HepG2 (cell line): ENCODE data around the gene NEDD4. TPM values are rescaled to one million over a fixed set of nuclear protein-coding genes. Genes with fewer than 3 reads are reported as not detected.

Source experiments
- ATAC-seq: fragments of 200-7000 bp; cut with Tn5 transposase; 3 replicates; pipeline ENCODE4 v1.9.1; 2020; ENCODE audit warnings: mild to moderate bottlenecking, moderate library complexity
- BruUV-seq: library from RNA; stranded (reverse); fragments of 400-500 nt; replicated peaks from 2 replicates; lab custom pipeline; 2021; lab: Mats Ljungman, UMichigan
- CTCF ChIA-PET: fragments of 300-600 bp; formaldehyde crosslinking; extraction: SDS; loops from one replicate; lab custom pipeline; 2021; ENCODE audit warnings: low total read pairs, inconsistent platforms, low intra/inter-chr PET ratio; lab: Yijun Ruan, JAX
- POLR2A ChIA-PET: fragments of 350-600 bp; sonication (Branson Sonifier 250); formaldehyde crosslinking; loops from one replicate; lab custom pipeline; 2020; ENCODE audit warnings: antibody characterized with exemption, inconsistent platforms; lab: Yijun Ruan, JAX
- DNase-seq: peaks from one replicate; pipeline ENCODE4 v3.0.0-alpha.2; 2015; ENCODE audit warnings: low spot score
- FAIRE-seq: peaks from 3 replicates; lab custom pipeline; 2011; peaks lifted over from hg19 to GRCh38; lab: Jason Lieb, UNC
- H2AFZ ChIP-seq: one replicate; pipeline ENCODE4 v1.6.1; 2011; ENCODE audit warnings: low read length, inconsistent platforms
- H3K27ac ChIP-seq: fragments of 300-600 bp; 3 replicates; pipeline ENCODE4 v1.8.0; 2011; ENCODE audit warnings: mixed run types, mild to moderate bottlenecking, mixed read lengths, low read length, inconsistent platforms; ENCODE audit not compliant: insufficient read depth; ENCODE audit errors: extremely low read length
- H3K27me3 ChIP-seq, 2 experiments: fragments of 200-600 bp in 1 of 2; 2 replicates in 1 of 2; 3 replicates in 1 of 2; pipeline versions ENCODE4 v1.6.0 to v1.8.0; 2011; ENCODE audit warnings: low read length in 2 of 2, mild to moderate bottlenecking in 2 of 2, moderate library complexity in 2 of 2, inconsistent platforms in 1 of 2; ENCODE audit not compliant: insufficient read depth in 2 of 2, control insufficient read depth in 1 of 2
- H3K36me3 ChIP-seq, 2 experiments: fragments of 200-600 bp in 1 of 2; replicated peaks in 1 of 2; 2 replicates in 1 of 2; 3 replicates in 1 of 2; pipeline versions ENCODE4 v1.5.1 to v1.8.0; 2011; ENCODE audit warnings: low read length in 2 of 2, inconsistent platforms in 1 of 2; ENCODE audit not compliant: insufficient read depth in 2 of 2, control insufficient read depth in 1 of 2
- H3K4me1 ChIP-seq: 2 replicates; pipeline ENCODE4 v1.5.1; 2012; ENCODE audit warnings: low read length, inconsistent platforms; ENCODE audit not compliant: insufficient read depth
- H3K4me2 ChIP-seq: 2 replicates; pipeline ENCODE4 v1.6.0; 2011; ENCODE audit warnings: low read depth, low read length, inconsistent platforms
- H3K4me3 ChIP-seq, 3 experiments: fragments of 200-600 bp in 1 of 3; sonication (generic), shearing (Covaris generic) in 1 of 3; replicated peaks in 1 of 3; 2 replicates each; pipeline ENCODE4 v1.5.1; 2011 to 2016; ENCODE audit warnings: low read length in 3 of 3, inconsistent platforms in 2 of 3, low read depth in 2 of 3, mild to moderate bottlenecking in 2 of 3, control low read depth in 1 of 3, mixed read lengths in 1 of 3; ENCODE audit not compliant: insufficient read depth in 1 of 3
- H3K79me2 ChIP-seq: one replicate; pipeline ENCODE4 v1.6.1; 2011; ENCODE audit warnings: low read length, inconsistent platforms; ENCODE audit not compliant: insufficient read depth
- H3K9ac ChIP-seq: 2 replicates; pipeline ENCODE4 v1.6.0; 2011; ENCODE audit warnings: mild to moderate bottlenecking, low read depth, low read length, inconsistent platforms; ENCODE audit not compliant: insufficient read depth
- H3K9me3 ChIP-seq: 2 replicates; pipeline ENCODE4 v1.5.1; 2012; ENCODE audit warnings: mild to moderate bottlenecking, low read length
- H4K20me1 ChIP-seq: 2 replicates; pipeline ENCODE4 v1.6.0; 2011; ENCODE audit warnings: inconsistent platforms, mild to moderate bottlenecking, low read length, moderate library complexity; ENCODE audit not compliant: insufficient read depth
- ARHGAP35 ChIP-seq: sonication (generic); formaldehyde crosslinking; IDR thresholded peaks from 2 replicates; pipeline ENCODE4 v1.9.0; 2022; ENCODE audit warnings: mild to moderate bottlenecking, inconsistent platforms, moderate library complexity, missing genetic modification reagents, borderline replicate concordance
- DNMT3B ChIP-seq: conservative IDR thresholded peaks from 2 replicates; pipeline ENCODE4 v1.6.1; 2016; ENCODE audit warnings: missing biosample characterization, control low read depth
- FOXJ3 ChIP-seq: sonication (generic); formaldehyde crosslinking; IDR thresholded peaks from 2 replicates; pipeline ENCODE4 v1.4.0; 2020; ENCODE audit warnings: missing genetic modification reagents, mild to moderate bottlenecking, borderline replicate concordance
- FOXK1 ChIP-seq: sonication (generic); formaldehyde crosslinking; IDR thresholded peaks from 2 replicates; pipeline ENCODE4 v1.4.0; 2020; ENCODE audit warnings: low read depth, missing genetic modification reagents, borderline replicate concordance
- HNRNPUL1 ChIP-seq: fragments of 200-400 bp; formaldehyde crosslinking; IDR thresholded peaks from 2 replicates; pipeline ENCODE4 v1.6.1; 2017; ENCODE audit warnings: low read depth, mild to moderate bottlenecking, low read length, moderate library complexity
- ZFP36 ChIP-seq: fragments of 150-350 bp; IDR thresholded peaks from 2 replicates; pipeline ENCODE4 v1.6.1; 2018; ENCODE audit warnings: borderline replicate concordance, low read length, low read depth; ENCODE audit not compliant: partially characterized antibody
- ZNF260 ChIP-seq: sonication (generic); formaldehyde crosslinking; IDR thresholded peaks from 2 replicates; pipeline ENCODE4 v1.4.0; 2020; ENCODE audit warnings: missing genetic modification reagents, low read depth, mild to moderate bottlenecking, borderline replicate concordance
- ZNF724P ChIP-seq: sonication (generic); formaldehyde crosslinking; IDR thresholded peaks from 2 replicates; pipeline ENCODE4 v1.8.0; 2022; ENCODE audit warnings: missing genetic modification reagents, borderline replicate concordance
- in situ Hi-C: cut with HindIII; loops from 2 replicates; pipeline ENCODE4 v1.10.0; 2017; ENCODE audit warnings: low pct_unique_long_range_greater_than_20kb; ENCODE audit not compliant: extremely low pct_ligation_motif_present
- intact Hi-C: fragments of 100-400 bp; cut with micrococcal nuclease; formaldehyde crosslinking; loops from one replicate; pipeline ENCODE4 v1.10.0; 2022; ENCODE audit not compliant: unreplicated experiment
- polyA plus RNA-seq, 8 experiments: library from polyadenylated mRNA; depleted of rRNA in 3 of 8; stranded (reverse) in 7 of 8; unstranded in 1 of 8; fragments of >200 nt; fragmentation: Illumina TruSeq in 4 of 8; extraction: Trizol in 4 of 8; gene quantifications; 2 replicates each; pipeline versions ENCODE4 v1.2.1 to v1.2.3, GENCODE V29; 2011 to 2016; ENCODE audit warnings: low read depth in 4 of 8, missing spikeins in 1 of 8, mixed read lengths in 1 of 8; ENCODE audit not compliant: insufficient read depth in 1 of 8
- total RNA-seq, 5 experiments: library from RNA; depleted of rRNA; stranded (reverse); fragments of >200 nt; fragmentation: Illumina TruSeq; extraction: Trizol; gene quantifications; 2 replicates each; pipeline ENCODE4 v1.2.3, GENCODE V29; 2016; ENCODE audit warnings: low read depth in 1 of 5
- TF ChIP-seq, protein P1 (sequence below): IDR thresholded peaks from 2 replicates; pipeline ENCODE4 v1.6.1; 2016; ENCODE audit warnings: missing genetic modification reagents, missing compliant biosample characterization
- TF ChIP-seq, protein P2 (sequence below): IDR thresholded peaks from 2 replicates; pipeline ENCODE4 v1.6.1; 2016; ENCODE audit warnings: low read depth
- TF ChIP-seq, protein P3 (sequence below), 2 experiments: sonication (generic) in 1 of 2; formaldehyde crosslinking in 1 of 2; IDR thresholded peaks; 2 replicates each; pipeline versions ENCODE4 v1.4.0 to v1.6.1; 2016 to 2020; ENCODE audit warnings: borderline replicate concordance in 1 of 2, low read depth in 1 of 2, mild to moderate bottlenecking in 1 of 2, missing genetic modification reagents in 1 of 2
- TF ChIP-seq, protein P4 (sequence below): sonication (generic); formaldehyde crosslinking; IDR thresholded peaks from 2 replicates; pipeline ENCODE4 v1.5.0; 2020; ENCODE audit warnings: mild to moderate bottlenecking, missing genetic modification reagents

Gene NEDD4
- total and polyA plus RNA-seq, 2 of the 13 experiments (the other 11 are each of a cell fraction or from before 2014, with no cell fraction given) = 10.4 to 13.0 TPM

DNA sequence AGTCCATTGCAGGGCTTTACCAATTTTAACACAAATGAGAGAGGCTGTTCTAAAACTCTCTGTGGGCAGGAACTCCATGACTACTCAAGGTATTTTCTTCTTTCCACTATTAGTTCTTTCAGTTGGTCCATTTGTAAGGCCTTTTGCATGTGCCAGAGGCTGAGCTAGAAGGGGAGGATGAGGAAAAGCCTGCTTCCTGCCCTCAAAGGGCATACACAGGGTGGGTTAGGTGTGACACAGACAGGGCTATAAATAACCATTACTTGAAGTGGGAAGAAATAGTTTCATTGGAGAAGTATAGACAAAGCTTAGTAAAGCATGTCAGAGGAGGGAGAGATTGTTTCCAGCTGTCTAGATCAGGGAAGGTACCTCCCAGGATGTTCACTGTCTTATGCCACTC lies 198.4 kb downstream of the NEDD4 start:
- intact Hi-C loops = loop anchor here (5.0 kb wide), 1 partner anchor 268 kb away; no protein-coding TSS in a partner anchor
- Histone ChIP-seq H3K79me2 (no peaks in the 10 kb centered on the region), H4K20me1 (no peaks in the 10 kb centered on the region), H3K27me3 (0 out of 5 replicates have a peak, but pooled peaks cover 0 to 3% of the 10 kb centered on the region in 2 experiments), H2AFZ (no peak overlapping the region), H3K9ac (no peak overlapping the region), H3K4me2 (no peak overlapping the region), H3K4me3 (no peak overlapping the region), H3K9me3 (no peaks in the 10 kb centered on the region), H3K27ac (no peak overlapping the region), H3K36me3 (no peaks in the 10 kb centered on the region), H3K4me1 (peaks cover 16% of the 10 kb centered on the region)
- BruUV-seq = no TSS peak
- TF ChIP-seq ZNF260 (CRISPR knock-in tag) = no peak
- no peak for TF ChIP-seq FOXK1 (CRISPR knock-in tag)
- TF ChIP-seq, protein P1, sequence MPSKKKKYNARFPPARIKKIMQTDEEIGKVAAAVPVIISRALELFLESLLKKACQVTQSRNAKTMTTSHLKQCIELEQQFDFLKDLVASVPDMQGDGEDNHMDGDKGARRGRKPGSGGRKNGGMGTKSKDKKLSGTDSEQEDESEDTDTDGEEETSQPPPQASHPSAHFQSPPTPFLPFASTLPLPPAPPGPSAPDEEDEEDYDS (CRISPR knock-in tag) = no peak
- no peak for TF ChIP-seq HNRNPUL1
- no peak for TF ChIP-seq ARHGAP35 (CRISPR knock-in tag)
- TF ChIP-seq ZFP36 = no peak
- TF ChIP-seq, protein P2, sequence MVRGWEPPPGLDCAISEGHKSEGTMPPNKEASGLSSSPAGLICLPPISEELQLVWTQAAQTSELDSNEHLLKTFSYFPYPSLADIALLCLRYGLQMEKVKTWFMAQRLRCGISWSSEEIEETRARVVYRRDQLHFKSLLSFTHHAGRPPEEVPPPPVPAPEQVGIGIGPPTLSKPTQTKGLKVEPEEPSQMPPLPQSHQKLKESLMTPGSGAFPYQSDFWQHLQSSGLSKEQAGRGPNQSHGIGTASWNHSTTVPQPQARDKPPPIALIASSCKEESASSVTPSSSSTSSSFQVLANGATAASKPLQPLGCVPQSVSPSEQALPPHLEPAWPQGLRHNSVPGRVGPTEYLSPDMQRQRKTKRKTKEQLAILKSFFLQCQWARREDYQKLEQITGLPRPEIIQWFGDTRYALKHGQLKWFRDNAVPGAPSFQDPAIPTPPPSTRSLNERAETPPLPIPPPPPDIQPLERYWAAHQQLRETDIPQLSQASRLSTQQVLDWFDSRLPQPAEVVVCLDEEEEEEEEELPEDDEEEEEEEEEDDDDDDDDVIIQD (CRISPR knock-in tag) = no peak
- TF ChIP-seq, protein P3, sequence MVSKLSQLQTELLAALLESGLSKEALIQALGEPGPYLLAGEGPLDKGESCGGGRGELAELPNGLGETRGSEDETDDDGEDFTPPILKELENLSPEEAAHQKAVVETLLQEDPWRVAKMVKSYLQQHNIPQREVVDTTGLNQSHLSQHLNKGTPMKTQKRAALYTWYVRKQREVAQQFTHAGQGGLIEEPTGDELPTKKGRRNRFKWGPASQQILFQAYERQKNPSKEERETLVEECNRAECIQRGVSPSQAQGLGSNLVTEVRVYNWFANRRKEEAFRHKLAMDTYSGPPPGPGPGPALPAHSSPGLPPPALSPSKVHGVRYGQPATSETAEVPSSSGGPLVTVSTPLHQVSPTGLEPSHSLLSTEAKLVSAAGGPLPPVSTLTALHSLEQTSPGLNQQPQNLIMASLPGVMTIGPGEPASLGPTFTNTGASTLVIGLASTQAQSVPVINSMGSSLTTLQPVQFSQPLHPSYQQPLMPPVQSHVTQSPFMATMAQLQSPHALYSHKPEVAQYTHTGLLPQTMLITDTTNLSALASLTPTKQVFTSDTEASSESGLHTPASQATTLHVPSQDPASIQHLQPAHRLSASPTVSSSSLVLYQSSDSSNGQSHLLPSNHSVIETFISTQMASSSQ (IDR thresholded peaks at IDR 0.05; ENCODE audit: low read depth) = no peak
- TF ChIP-seq, protein P3 (CRISPR knock-in tag; IDR thresholded peaks at IDR 0.05; ENCODE audit: borderline replicate concordance) = no peak
- TF ChIP-seq, protein P4, sequence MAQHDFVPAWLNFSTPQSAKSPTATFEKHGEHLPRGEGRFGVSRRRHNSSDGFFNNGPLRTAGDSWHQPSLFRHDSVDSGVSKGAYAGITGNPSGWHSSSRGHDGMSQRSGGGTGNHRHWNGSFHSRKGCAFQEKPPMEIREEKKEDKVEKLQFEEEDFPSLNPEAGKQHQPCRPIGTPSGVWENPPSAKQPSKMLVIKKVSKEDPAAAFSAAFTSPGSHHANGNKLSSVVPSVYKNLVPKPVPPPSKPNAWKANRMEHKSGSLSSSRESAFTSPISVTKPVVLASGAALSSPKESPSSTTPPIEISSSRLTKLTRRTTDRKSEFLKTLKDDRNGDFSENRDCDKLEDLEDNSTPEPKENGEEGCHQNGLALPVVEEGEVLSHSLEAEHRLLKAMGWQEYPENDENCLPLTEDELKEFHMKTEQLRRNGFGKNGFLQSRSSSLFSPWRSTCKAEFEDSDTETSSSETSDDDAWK (CRISPR knock-in tag) = no peak
- no peak for TF ChIP-seq ZNF724P (CRISPR knock-in tag)
- TF ChIP-seq FOXJ3 = no peak
- no peak for TF ChIP-seq DNMT3B (CRISPR knock-in tag)
- DNase-seq = no peak
- no peak for FAIRE-seq
- in situ Hi-C loops = no loop called here
- ChIA-PET POLR2A (no interaction called here), CTCF (no interaction called here)
- ATAC-seq = no peak
